COLO668 (cell line): ENCODE data around the gene PDSS2.
A peak's percentile ranks its signal among the peaks of the same experiment; 100 is the strongest.
"Not testable (repeated sequence)": the region's sequence is repeated elsewhere in the genome, so short reads cannot be mapped to it uniquely, and the experiment has no call there.

Source experiments
- DNase-seq: peaks from one replicate; lab custom pipeline; 2025; ENCODE audit not compliant: unreplicated experiment; lab: John Stamatoyannopoulos, UW

The PDSS2 gene

DNA sequence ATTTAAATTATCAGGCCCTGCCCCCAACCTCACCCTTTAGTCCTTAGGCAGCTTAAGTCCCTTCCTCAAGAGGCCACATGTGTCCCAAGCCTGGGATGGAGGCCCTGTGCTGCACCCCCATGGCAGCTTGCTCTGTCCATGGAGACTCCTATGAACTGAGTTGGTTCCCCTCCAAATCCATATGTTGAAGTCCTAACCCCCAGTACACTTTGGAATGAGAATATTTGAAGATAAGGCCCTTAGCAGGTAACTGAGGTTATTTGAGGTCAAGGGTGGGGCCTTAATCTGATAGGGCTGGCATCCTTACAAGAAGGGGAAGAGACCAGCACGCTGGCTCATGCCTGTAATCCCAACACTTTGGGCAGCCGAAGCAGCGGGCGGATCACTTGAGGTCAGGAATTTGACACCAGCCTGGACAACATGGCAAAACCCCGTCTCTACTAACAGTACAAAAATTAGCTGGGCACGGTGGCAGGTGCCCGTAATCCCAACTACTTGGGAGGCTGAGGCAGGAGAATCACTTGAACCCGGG is 337.3 kb downstream of the PDSS2 start:
- no peak for DNase-seq

GRCh38 chr6:107121266-107121665 is 338.1 kb downstream of the PDSS2 start:
- DNase-seq = no peak

- DNase-seq = no peak
These were observed 339.0 kb downstream of the PDSS2 start for GRCh38 chr6:107120404-107120803.

DNA sequence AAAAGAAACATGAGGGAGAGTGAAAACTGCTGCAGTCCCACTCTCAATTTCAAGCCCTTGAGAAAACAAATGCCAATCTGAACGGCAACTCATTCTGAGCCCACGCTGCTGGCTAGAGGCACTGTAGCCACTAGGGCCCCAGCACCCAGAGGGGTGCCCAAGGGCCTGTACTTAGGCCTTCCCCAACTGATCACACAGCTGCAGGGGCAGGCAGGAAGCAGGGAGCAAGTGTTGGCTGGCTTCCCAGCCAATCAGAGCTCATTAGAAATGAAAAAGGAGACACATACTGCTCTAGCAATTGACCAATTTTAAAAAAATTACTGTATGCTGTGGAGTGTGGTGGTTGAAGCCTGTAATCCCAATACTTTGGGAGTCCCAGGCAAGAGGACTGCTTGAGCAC is 340.4 kb downstream of the PDSS2 start:
- DNase-seq = peak; percentile 20

DNA sequence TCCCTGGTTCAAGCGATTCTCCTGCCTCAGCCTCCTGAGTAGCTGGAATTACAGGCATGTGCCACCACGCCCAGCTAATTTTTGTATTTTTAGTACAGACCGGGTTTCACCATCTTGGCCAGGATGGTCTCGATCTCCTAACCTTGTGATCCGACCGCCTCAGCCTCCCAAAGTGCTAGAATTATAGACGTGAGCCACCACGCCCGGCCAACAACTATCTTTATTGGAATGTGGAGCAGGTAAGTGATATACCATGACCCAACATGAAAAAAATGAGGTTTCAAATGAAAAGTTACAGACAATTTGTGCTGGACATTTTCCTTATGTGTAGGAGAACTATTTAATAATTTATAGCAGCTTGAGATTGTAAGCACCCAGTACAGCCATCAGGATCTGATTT is 340.8 kb downstream of the PDSS2 start:
- DNase-seq = not testable (repeated sequence)

DNA sequence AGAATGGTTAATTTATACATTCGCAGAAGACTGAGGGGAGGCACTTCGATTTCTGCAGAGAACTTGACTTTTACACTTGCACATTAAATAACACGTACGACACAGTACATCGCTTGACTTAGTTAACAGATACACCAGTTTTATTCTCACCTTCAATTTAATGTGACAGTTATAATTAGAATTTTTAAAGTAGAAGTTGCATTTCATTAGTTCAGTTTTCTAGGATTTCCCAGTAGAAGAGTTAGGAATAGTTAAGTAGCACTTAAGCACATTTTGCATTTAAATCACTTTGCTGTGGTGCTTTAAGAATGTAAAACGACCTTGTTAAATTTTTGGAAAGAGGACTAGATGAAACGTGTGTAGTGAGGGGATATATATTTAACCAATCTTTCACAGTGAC is 342.4 kb downstream of the PDSS2 start:
- no peak for DNase-seq

GRCh38 chr6:107116328-107116892 is 343.0 kb downstream of the PDSS2 start:
- peak; percentile 41 for DNase-seq

- DNase-seq = peak; percentile 60
These were observed 343.6 kb downstream of the PDSS2 start for GRCh38 chr6:107115695-107116327.

GRCh38 chr6:107114926-107115694 is 344.3 kb downstream of the PDSS2 start, which contains the start of gene BEND3:
Gene BEND3, minus strand, starts transcription at chr6:107115515. Its CDS starts 16,230 bp downstream, at chr6:107099285.
- DNase-seq = peak; percentile 70

- DNase-seq = peak; percentile 90
These were observed 345.0 kb downstream of the PDSS2 start for GRCh38 chr6:107114213-107114925.

- no peak for DNase-seq
These were observed 349.2 kb downstream of the PDSS2 start for GRCh38 chr6:107110200-107110599.

- no peak for DNase-seq
These were observed 351.0 kb downstream of the PDSS2 start for GRCh38 chr6:107108201-107108890.

- DNase-seq = no peak
These were observed 351.6 kb downstream of the PDSS2 start for GRCh38 chr6:107107791-107108190.

DNA sequence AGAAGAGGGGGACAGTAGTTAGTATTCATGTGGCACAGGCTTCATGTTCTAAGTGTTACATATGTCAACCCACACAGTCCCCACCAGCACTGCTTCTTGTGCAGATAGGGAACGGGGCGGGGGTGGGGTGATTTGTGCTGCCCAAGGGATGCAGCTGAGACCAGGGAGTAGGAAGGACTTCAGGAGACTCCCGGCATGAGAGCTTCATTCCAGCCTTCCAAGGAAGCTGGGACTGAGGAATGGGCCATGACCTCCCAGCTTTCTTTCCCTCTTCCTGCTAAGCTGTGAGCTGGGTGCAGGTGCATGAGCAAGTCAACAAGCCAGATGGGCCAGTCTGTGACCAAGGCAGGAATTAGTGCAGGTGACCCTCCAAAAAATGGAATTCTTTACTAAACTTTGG is 353.2 kb downstream of the PDSS2 start:
- no peak for DNase-seq

- no peak for DNase-seq
These were observed 353.8 kb downstream of the PDSS2 start for GRCh38 chr6:107105511-107106116.

DNA sequence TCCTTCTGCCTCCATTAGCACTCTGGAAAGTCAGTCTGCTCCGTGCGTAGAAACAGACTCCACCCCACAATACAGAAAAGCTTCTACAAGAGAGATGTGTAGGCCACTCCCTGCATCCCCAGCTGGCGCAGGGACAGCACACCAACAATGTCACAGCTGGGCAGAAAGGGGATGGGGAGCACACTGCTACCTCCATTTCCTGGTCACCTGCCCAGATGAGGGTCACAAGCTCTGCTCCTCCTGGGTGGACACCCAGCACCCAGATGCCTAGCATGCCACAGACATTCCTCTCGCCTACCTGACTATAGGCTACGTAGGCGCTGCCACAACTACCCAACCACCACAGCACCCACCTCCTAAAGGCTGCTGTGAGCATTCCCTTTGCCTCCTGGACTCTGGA is 356.3 kb downstream of the PDSS2 start:
- DNase-seq = no peak
